ENCODE measurements around the gene RPL38.

The RPL38 gene

DNA sequence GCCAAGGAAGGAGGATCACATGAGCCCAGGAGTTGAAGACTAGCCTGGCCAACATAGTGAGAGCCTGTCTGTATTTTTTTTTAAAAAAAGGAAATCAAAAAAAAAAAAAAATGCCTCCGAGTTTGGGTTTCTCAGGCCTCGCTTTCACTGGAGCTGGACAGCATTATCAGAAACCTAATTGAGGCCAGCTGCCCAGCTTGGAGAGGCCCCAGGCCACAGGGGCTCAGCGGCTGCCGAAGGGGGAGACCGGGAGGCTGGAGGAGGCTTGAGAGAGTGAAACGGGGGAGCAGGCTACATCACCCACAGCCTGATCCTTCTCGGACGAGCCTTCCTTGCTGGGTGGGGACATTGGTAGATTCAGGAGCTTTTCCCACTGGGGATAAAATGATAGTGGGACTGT lies 15.0 kb downstream of the RPL38 start:
- no peak for TF ChIP-seq CTCF (conservative IDR thresholded peaks at IDR 0.05; ENCODE audit: low read depth, low read length)
- no peak for DNase-seq (ENCODE audit: low read depth)
- no peak overlapping the region for H3K4me3 ChIP-seq (ENCODE audit: low read length)

DNA sequence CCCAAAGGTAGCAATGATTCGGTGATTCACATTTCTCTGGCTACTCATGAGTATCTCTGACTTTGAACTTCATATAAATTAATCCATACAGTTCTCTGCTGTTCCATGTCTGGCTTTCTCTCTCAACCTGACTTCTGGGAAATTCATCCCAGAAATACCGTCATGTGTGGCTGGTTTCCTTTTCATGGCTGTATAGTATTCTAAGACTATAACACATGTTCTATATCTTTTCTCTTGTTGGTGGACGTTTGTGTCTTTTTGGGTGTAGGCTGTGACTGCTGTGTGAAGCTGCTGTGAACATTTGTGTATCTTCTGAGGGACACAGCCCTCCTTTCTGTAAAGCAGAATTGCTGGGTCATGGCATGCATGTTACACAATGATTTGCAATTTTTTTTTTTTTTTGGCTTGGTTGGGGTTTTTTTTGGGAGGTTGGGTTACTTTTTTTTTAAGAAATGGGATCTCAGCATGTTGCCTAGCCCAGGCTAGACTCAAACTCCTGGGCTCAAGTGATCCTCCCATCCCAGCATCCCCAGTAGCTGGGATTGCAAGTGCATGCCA lies 16.2 kb downstream of the RPL38 start:
- H3K4me3 ChIP-seq (ENCODE audit: low read length): no peak overlapping the region

DNA sequence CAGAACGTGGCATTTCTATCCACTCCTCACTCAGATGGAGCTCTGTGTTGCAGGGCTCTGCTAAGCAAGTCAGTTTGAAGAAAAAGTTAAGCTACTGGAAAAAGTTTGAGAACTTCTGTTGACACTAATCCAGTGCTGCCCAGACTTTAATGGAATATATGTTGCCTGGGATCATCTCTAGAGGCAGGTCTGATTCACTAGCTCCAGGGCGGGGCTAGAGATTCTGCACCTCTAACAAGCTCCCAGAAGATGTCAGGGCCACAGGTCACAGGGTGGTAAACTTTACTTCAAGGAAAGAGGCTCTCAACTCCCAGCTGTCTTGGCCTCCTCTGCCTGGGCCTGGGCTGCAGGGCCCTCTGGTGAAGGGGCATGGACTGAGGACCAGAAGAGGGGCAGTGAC lies 16.7 kb downstream of the RPL38 start:
- H3K4me3 ChIP-seq (ENCODE audit: low read length): no peak overlapping the region
- no peak for DNase-seq (ENCODE audit: low read depth)
- no peak for TF ChIP-seq CTCF (conservative IDR thresholded peaks at IDR 0.05; ENCODE audit: low read depth, low read length)

More for the DNA sequence above, 16.2 kb downstream of the RPL38 start:
- no peak for TF ChIP-seq CTCF (conservative IDR thresholded peaks at IDR 0.05; ENCODE audit: low read depth, low read length)
- no peak for DNase-seq (ENCODE audit: low read depth)

DNA sequence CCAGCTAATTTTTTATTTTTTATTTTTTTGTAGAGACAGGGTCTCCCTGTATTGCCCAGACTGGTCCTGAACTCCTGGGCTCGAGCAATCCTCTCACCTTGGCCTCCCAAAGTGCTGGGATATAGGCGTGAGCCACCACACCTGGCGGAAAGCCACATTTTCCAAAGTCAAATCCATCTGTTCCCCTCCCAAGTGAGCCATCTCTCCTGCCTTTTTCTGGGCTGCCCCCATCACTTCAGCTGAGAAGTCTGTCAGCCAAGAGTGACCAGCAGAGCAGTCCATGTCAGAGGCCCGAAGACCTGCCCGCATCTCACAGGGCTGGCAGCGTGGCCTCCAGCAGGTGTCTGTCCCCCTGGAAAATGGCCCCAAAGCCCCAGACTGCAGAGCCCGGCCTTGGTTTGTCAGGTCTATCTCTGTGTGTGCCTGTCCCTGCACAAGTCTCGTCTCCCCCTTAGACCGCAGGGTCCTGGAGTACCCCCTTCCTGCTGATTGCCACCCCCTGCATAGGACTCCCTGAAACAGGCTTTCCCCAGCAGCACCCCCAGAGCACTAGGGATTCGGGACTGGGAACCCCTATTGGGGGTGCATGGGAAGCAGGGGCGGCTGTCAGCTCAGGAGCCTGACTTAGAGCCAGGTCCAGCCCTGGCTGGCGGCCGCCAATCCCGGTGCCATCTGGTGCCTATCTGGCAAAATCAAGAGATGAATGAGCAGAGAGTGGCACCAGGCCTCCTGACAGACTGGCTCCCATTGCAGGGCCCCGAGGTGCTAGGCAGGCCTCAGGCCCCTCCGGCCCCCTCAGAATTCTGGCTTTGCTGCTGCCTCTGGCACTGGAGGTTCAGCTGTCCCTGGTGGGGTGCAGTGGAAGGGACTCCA lies 17.7 kb downstream of the RPL38 start:
- no peak overlapping the region for H3K4me3 ChIP-seq (ENCODE audit: low read length)
- DNase-seq (ENCODE audit: low read depth): no peak
- no peak for TF ChIP-seq CTCF (conservative IDR thresholded peaks at IDR 0.05; ENCODE audit: low read depth, low read length)

DNA sequence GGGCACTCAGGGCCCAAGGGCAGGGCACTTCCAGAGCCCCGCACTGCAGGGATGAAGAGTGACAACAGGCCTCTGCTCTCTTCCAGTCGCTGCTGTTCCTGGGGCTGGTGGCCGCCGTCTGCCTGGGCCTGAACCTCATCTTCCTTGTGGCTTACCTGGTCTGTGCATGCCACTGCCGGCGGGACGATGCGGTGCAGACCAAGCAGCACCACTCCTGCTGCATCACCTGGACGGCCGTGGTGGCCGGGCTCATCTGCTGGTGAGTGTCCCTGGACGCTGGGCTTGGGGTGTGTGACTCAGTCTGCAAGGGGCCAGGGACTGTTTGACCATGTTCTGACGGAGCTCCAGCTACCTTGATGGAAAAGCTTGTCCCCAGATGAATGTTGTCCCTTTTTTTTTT lies 18.9 kb downstream of the RPL38 start:
- H3K4me3 ChIP-seq (ENCODE audit: low read length): no peak overlapping the region
- no peak for DNase-seq (ENCODE audit: low read depth)
- no peak for TF ChIP-seq CTCF (conservative IDR thresholded peaks at IDR 0.05; ENCODE audit: low read depth, low read length)

DNA sequence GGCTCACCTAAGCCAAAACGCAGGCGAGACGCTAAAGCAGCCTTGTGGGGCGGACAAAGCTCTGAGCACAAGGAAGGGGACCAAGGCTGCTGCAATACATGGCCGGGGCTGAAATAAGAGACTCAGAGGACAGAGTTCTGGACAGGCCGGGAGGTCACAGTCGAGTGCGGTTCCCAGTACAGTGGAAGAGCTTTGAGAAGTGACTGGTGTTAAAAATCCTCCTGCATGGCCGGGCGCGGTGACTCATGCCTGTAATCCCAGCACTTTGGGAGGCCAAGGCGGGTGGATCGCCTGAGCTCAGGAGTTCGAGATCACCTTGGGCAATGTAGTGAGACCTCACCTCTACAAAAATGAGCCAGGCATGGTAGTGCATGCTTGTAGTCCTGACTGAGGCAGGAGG lies 20.4 kb downstream of the RPL38 start:
- H3K4me3 ChIP-seq (ENCODE audit: low read length): no peak overlapping the region
- TF ChIP-seq CTCF (conservative IDR thresholded peaks at IDR 0.05; ENCODE audit: low read depth, low read length): no peak
- DNase-seq (ENCODE audit: low read depth): no peak
